ENCODE results near the gene BCKDHA. TPM values are rescaled to one million over a fixed set of nuclear protein-coding genes. Genes with fewer than 3 reads are reported as not detected.
A peak's percentile ranks its signal among the peaks of the same experiment; 100 is the strongest.
"Not testable (repeated sequence)": the region's sequence is repeated elsewhere in the genome, so short reads cannot be mapped to it uniquely, and the experiment has no call there.

The BCKDHA gene
- total and polyA plus RNA-seq, 8 donors = 12.1 to 35.4 (median 31.9) TPM

DNA sequence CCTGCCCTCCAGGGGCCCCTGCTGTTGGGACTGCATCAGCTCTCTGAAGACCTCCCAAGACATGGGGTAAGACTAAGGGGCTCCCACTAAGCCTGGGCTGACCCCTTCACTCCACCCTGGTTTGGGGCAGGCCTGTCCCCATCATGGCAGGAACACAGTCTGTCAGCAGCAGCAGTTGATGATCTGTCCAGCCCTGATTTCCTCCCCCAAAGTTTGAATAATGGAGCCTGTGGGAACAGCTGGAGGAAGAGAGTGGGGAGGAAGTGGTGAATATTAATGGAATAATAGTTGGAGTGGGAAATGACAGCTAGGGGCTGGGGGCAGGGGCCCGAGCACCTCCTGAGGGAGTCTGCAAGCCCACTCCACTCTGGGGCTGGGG, 30.9 kb downstream of the BCKDHA start:
- Histone ChIP-seq H3K27me3 (no peaks in the 10 kb centered on the region), H3K36me3 (peaks cover 0 to 60% of the 10 kb centered on the region in 2 donors), H3K9me3 (no peaks in the 10 kb centered on the region), H3K4me1 (peaks cover 14 to 64% of the 10 kb centered on the region in 2 donors), H3K4me3 (peak overlapping the region; percentile 49 to 71), H3K27ac (peak overlapping the region; percentile 75 to 90)
- intact Hi-C loops (cut with DNase I) = no loop called here
- ATAC-seq (no peak), DNase-seq (no peak)
- no peak for TF ChIP-seq CTCF (IDR thresholded peaks at IDR 0.05)

- Histone ChIP-seq H3K27ac (peak overlapping the region in 1 of 2 donors; percentile 34), H3K4me3 (no peak overlapping the region), H3K4me1 (peaks cover 10 to 45% of the 10 kb centered on the region in 2 donors), H3K27me3 (no peaks in the 10 kb centered on the region), H3K9me3 (no peaks in the 10 kb centered on the region), H3K36me3 (peaks cover 0 to 47% of the 10 kb centered on the region in 2 donors)
- ATAC-seq (no peak), DNase-seq (peak in 1 of 4 donors; percentile 28)
- intact Hi-C loops (cut with DNase I) = no loop called here
- no peak for TF ChIP-seq CTCF (IDR thresholded peaks at IDR 0.05)
Measured at GRCh38 chr19:41430922-41431321, 33.3 kb downstream of the BCKDHA start.

GRCh38 chr19:41431426-41432386, 34.1 kb downstream of the BCKDHA start:
- H3K4me3 ChIP-seq = no peak overlapping the region
- intact Hi-C loops (cut with DNase I) = no loop called here
- ATAC-seq (no peak), DNase-seq (peak in 1 of 4 donors; percentile 67)
- H3K9me3 ChIP-seq = no peaks in the 10 kb centered on the region
- H3K36me3 ChIP-seq = peaks cover 0 to 51% of the 10 kb centered on the region in 2 donors
- H3K4me1 ChIP-seq = peaks cover 10 to 37% of the 10 kb centered on the region in 2 donors
- peak overlapping the region in 1 of 2 donors; percentile 34 for H3K27ac ChIP-seq
- H3K27me3 ChIP-seq = no peaks in the 10 kb centered on the region
- peak in 1 of 2 donors; percentile 25 for TF ChIP-seq CTCF (IDR thresholded peaks at IDR 0.05)

GRCh38 chr19:41433171-41433570, 35.6 kb downstream of the BCKDHA start:
- Histone ChIP-seq H3K27me3 (no peaks in the 10 kb centered on the region), H3K36me3 (peaks cover 0 to 63% of the 10 kb centered on the region in 2 donors), H3K4me3 (no peak overlapping the region), H3K4me1 (peaks cover 6 to 23% of the 10 kb centered on the region in 2 donors), H3K9me3 (no peaks in the 10 kb centered on the region), H3K27ac (no peak overlapping the region)
- TF ChIP-seq CTCF (IDR thresholded peaks at IDR 0.05) = no peak
- DNase-seq = peak in 1 of 4 donors; percentile 47
- intact Hi-C loops (cut with DNase I) = no loop called here
- ATAC-seq = no peak

- Histone ChIP-seq H3K9me3 (no peaks in the 10 kb centered on the region), H3K27me3 (no peaks in the 10 kb centered on the region), H3K4me3 (no peak overlapping the region), H3K27ac (no peak overlapping the region), H3K4me1 (peaks cover 5 to 25% of the 10 kb centered on the region in 2 donors), H3K36me3 (peaks cover 0 to 63% of the 10 kb centered on the region in 2 donors)
- TF ChIP-seq CTCF (IDR thresholded peaks at IDR 0.05) = no peak
- peak in 1 of 4 donors; percentile 1 for DNase-seq
- no peak for ATAC-seq
- intact Hi-C loops (cut with DNase I) = no loop called here
Measured at GRCh38 chr19:41434450-41434849, 36.8 kb downstream of the BCKDHA start.

GRCh38 chr19:41435376-41435775, 37.8 kb downstream of the BCKDHA start:
- peaks cover 5 to 30% of the 10 kb centered on the region in 2 donors for H3K4me1 ChIP-seq
- intact Hi-C loops (cut with DNase I); H3K27ac ChIP-seq; H3K9me3 ChIP-seq; H3K27me3 ChIP-seq; H3K4me3 ChIP-seq; ATAC-seq: not testable (repeated sequence)
- peak in 1 of 4 donors; percentile 45 for DNase-seq
- peaks cover 0 to 58% of the 10 kb centered on the region in 2 donors for H3K36me3 ChIP-seq

Data from left lung (tissue), 10 donors.